Measurements from ENCODE around the gene YAE1. TPM values are rescaled to one million over a fixed set of nuclear protein-coding genes. Genes with fewer than 3 reads are reported as not detected.
"Not testable (repeated sequence)": the region's sequence is repeated elsewhere in the genome, so short reads cannot be mapped to it uniquely, and the experiment has no call there.

Gene YAE1
- total RNA-seq, 2 experiments from 2014 or later, result 4.6 to 5.5 TPM

DNA sequence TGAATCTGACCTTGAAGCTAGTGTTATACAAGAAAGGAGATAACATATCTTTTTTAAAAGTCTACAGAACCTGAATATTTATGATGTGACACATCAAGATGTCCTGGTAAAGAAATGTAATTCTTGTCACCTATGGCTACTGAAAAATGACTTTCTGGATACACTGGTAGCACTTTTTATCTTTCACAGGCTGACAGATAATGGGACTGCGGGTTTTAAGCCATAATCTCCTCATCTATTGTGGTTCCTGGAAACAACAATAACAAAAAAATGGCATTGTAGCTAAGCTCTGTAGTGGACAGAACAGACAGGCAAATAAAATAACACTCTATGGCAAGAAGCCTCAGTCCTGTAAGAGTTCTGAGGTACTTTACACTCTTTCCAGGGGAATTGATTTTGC is 31.6 kb upstream of the YAE1 start:
- CTCF ChIA-PET, result interaction anchor here (0.9 kb wide), 1 partner anchor 14 kb away, joined by 3 read pairs; no protein-coding TSS in a partner anchor
- H3K9me3 Mint-ChIP-seq, result no peaks in the 10 kb centered on the region
- H3K36me3 Mint-ChIP-seq (ENCODE audit: low read depth), result no peaks in the 10 kb centered on the region
- no peaks in the 10 kb centered on the region for H3K27me3 Mint-ChIP-seq (ENCODE audit: low read depth)
- intact Hi-C loops (cut with micrococcal nuclease), result no loop called here
- H3K4me1 Mint-ChIP-seq (ENCODE audit: low read depth), result no peaks in the 10 kb centered on the region
- no peak overlapping the region for H3K27ac Mint-ChIP-seq
- no peak overlapping the region for H3K4me3 Mint-ChIP-seq
- DNase-seq, result no peak

DNA sequence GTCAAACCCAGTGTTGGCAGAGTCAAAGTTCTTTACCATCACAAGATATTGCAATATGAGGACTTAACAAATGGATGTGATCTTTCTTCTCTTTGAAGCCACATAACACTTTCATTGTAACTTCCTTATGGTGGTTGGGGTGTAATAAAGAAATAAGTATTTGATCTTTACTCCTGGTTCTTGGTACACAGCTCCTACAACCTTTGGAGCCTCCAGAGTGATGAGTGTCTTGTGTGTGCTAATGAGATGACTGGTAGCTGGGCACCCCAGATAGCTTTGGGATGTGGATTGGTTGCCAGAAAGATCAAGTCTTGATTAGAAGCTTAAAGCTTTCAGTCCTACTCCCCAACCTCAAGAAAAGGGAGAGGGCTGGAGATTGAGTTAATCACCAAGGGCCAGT is 31.1 kb upstream of the YAE1 start:
- CTCF ChIA-PET, result interaction anchor here (0.9 kb wide), 1 partner anchor 15 kb away, joined by 3 read pairs; no protein-coding TSS in a partner anchor
- no peak for DNase-seq
- intact Hi-C loops (cut with micrococcal nuclease), result no loop called here
- Mint-ChIP-seq H3K9me3 (no peaks in the 10 kb centered on the region), H3K4me3 (no peak overlapping the region), H3K4me1 (ENCODE audit: low read depth) (no peaks in the 10 kb centered on the region), H3K27me3 (ENCODE audit: low read depth) (no peaks in the 10 kb centered on the region), H3K27ac (no peak overlapping the region), H3K36me3 (ENCODE audit: low read depth) (no peaks in the 10 kb centered on the region)

DNA sequence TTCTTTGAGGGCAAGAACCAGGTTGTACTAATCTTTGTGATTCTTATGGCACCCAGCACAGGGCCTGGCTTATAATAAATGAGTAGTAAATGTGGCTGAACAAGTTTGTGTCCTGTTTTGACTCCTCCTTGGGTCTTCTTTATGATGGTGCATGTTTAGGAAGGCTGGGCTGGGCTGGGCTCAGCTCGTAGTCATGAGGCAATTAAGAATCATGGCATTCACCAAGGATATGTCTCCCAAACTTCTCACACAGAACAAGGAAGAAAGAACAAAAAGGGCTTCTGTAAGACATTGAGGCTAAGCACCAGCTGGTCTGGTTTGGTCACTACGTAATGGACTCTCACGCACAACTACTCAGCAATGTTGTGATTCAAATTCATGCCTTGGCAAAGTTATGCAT is 30.5 kb upstream of the YAE1 start:
- H3K36me3 Mint-ChIP-seq (ENCODE audit: low read depth), result no peaks in the 10 kb centered on the region
- DNase-seq, result no peak
- no peak overlapping the region for H3K4me3 Mint-ChIP-seq
- no peaks in the 10 kb centered on the region for H3K9me3 Mint-ChIP-seq
- intact Hi-C loops (cut with micrococcal nuclease), result no loop called here
- CTCF ChIA-PET, result no interaction called here
- H3K27ac Mint-ChIP-seq, result no peak overlapping the region
- H3K4me1 Mint-ChIP-seq (ENCODE audit: low read depth), result no peaks in the 10 kb centered on the region
- H3K27me3 Mint-ChIP-seq (ENCODE audit: low read depth), result no peaks in the 10 kb centered on the region

DNA sequence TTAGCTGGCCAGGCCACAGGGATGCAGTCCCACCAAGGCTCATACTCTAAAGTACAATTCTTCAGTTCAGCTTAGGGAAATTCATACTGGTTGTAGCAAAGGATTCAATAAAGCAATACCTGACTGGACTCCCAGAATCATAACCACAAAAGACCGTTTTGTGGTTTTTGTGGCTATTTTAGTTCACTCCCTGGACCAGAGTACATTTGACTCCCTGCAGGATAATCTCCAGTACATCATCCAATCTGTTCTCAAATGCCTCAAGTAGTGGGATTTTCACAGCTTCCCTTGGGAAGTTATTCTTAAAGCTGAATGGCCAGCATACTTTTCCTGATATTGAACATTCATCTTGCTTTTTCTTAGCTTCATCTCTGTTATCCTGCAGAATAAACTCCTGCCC is 29.3 kb upstream of the YAE1 start:
- no peaks in the 10 kb centered on the region for H3K36me3 Mint-ChIP-seq (ENCODE audit: low read depth)
- CTCF ChIA-PET, result no interaction called here

DNA sequence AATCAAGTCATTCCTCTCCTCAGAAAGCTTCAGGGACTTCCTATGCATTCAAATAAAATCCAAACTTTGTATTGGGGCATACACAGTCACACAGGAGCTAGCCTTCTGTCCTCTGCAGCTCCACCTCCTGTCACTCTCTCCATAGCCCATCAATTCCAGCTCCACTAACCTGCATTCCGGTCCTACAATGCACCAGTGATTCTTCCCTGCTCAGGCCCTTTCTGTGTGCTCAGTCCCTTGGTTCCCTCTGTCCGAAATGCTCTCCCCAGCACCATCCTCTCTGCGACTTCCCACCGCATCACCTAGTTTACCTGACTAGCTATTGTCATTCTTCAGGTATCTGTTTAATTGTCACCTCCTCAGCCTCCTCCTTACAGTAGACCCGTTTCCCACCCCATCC is 26.4 kb upstream of the YAE1 start:
- no peaks in the 10 kb centered on the region for H3K4me1 Mint-ChIP-seq (ENCODE audit: low read depth)
- peaks cover 3% of the 10 kb centered on the region for H3K27me3 Mint-ChIP-seq (ENCODE audit: low read depth)
- no peaks in the 10 kb centered on the region for H3K36me3 Mint-ChIP-seq (ENCODE audit: low read depth)
- intact Hi-C loops (cut with micrococcal nuclease), result no loop called here
- H3K9me3 Mint-ChIP-seq, result no peaks in the 10 kb centered on the region
- CTCF ChIA-PET, result interaction anchor here (0.6 kb wide), 1 partner anchor 205 kb away, joined by 3 read pairs; no protein-coding TSS in a partner anchor
- no peak overlapping the region for H3K4me3 Mint-ChIP-seq
- no peak for DNase-seq
- H3K27ac Mint-ChIP-seq, result no peak overlapping the region

More for the DNA sequence above, 29.3 kb upstream of the YAE1 start:
- Mint-ChIP-seq H3K27ac (no peak overlapping the region), H3K9me3 (no peaks in the 10 kb centered on the region), H3K27me3 (ENCODE audit: low read depth) (peaks cover 3% of the 10 kb centered on the region), H3K4me1 (ENCODE audit: low read depth) (no peaks in the 10 kb centered on the region), H3K4me3 (no peak overlapping the region)
- DNase-seq, result no peak
- intact Hi-C loops (cut with micrococcal nuclease), result no loop called here

DNA sequence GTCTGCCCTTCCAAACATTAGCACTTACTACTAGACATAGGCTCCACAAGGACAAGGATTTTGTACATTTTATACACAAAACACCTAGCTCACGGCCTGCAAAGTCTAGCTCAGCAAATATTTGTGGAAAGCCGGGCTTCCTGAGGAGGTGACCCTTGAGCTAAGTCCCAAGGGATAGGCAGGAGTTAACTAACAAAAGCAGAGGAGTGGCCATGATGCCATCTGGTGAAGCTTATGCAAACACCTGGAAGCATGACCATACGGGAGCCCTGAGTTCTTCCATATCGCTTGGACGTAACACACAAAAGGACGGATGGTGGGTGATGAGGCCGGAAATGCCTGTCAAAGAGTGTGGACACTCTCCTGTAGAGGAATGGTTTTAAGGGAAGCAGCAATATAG is 25.9 kb upstream of the YAE1 start:
- peaks cover 3% of the 10 kb centered on the region for H3K27me3 Mint-ChIP-seq (ENCODE audit: low read depth)
- H3K4me1 Mint-ChIP-seq (ENCODE audit: low read depth), result no peaks in the 10 kb centered on the region
- CTCF ChIA-PET, result no interaction called here
- no peaks in the 10 kb centered on the region for H3K36me3 Mint-ChIP-seq (ENCODE audit: low read depth)
- DNase-seq, result no peak
- intact Hi-C loops (cut with micrococcal nuclease), result no loop called here
- no peak overlapping the region for H3K4me3 Mint-ChIP-seq
- H3K9me3 Mint-ChIP-seq, result no peaks in the 10 kb centered on the region
- no peak overlapping the region for H3K27ac Mint-ChIP-seq

DNA sequence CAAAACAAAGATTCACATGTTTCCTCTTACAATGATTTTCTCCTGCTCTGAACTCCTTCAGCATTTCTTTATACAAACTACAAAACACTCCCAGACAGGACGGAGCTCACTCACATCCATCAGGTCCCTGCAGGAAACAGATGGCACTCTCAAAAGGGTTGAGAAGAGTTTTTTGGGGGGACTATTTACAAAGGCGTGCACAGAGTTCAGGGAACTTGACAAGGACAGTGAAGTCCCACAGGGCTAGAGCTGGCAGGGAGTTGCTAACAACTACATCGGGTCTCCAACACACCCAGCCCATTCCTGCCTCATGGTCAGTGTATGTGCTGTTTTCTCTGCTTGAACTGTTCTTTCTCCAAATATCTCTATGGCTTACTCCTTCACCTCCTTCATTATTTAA is 24.7 kb upstream of the YAE1 start:
- Mint-ChIP-seq H3K4me1 (ENCODE audit: low read depth) (no peaks in the 10 kb centered on the region), H3K27ac (no peak overlapping the region), H3K27me3 (ENCODE audit: low read depth) (peaks cover 3% of the 10 kb centered on the region), H3K4me3 (no peak overlapping the region), H3K36me3 (ENCODE audit: low read depth) (no peaks in the 10 kb centered on the region), H3K9me3 (no peaks in the 10 kb centered on the region)
- CTCF ChIA-PET, result interaction anchor here (0.5 kb wide), 1 partner anchor 286 kb away, joined by 3 read pairs; no protein-coding TSS in a partner anchor
- no peak for DNase-seq
- intact Hi-C loops (cut with micrococcal nuclease), result no loop called here

DNA sequence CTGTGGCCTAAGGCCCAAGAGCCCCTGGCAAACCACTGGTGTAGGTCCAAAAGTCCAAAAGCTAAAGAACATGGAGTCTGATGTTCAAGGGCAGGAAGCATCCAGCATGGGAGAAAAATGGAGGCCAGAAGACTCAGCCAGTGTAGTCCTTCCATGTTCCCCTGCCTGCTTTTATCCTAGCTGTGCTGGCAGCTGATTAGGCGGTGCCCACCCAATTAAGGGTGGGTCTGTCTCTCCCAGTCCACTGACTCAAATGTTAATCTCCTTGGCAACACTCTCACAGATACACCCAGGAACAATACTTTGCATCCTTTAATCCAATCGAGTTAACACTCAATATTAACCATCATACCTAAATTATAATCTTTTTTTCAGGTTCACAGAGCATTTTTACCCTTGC is 21.4 kb upstream of the YAE1 start:
- H3K4me3 Mint-ChIP-seq; H3K36me3 Mint-ChIP-seq (ENCODE audit: low read depth); H3K27ac Mint-ChIP-seq; H3K4me1 Mint-ChIP-seq (ENCODE audit: low read depth); H3K27me3 Mint-ChIP-seq (ENCODE audit: low read depth); CTCF ChIA-PET; intact Hi-C loops (cut with micrococcal nuclease); DNase-seq: not testable (repeated sequence)
- peaks cover 14% of the 10 kb centered on the region for H3K9me3 Mint-ChIP-seq

DNA sequence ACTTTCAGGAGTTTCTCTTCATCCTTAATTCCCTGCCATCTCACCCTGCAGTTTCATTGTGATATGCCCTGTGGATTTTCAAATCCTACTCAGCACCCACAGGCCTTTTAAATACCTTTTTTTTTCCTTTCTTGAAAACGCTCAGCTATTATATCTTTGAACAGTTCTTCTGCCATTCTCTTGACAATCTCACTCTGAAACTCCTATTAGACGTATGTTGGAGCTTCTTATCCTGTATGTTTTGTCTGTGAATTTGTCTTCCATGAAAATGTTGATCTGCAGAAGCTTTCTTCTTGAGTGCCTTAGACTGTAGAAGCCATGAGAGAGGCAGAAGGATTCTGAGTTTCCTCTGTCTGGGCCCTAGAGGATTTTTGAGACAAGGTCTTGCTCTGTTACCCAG is 18.9 kb upstream of the YAE1 start:
- no peaks in the 10 kb centered on the region for H3K27me3 Mint-ChIP-seq (ENCODE audit: low read depth)
- peaks cover 7% of the 10 kb centered on the region for H3K36me3 Mint-ChIP-seq (ENCODE audit: low read depth)
- H3K4me1 Mint-ChIP-seq (ENCODE audit: low read depth), result no peaks in the 10 kb centered on the region
- no peak overlapping the region for H3K4me3 Mint-ChIP-seq
- H3K27ac Mint-ChIP-seq, result no peak overlapping the region
- intact Hi-C loops (cut with micrococcal nuclease), result no loop called here
- DNase-seq, result no peak
- H3K9me3 Mint-ChIP-seq, result peaks cover 14% of the 10 kb centered on the region
- CTCF ChIA-PET, result no interaction called here

DNA sequence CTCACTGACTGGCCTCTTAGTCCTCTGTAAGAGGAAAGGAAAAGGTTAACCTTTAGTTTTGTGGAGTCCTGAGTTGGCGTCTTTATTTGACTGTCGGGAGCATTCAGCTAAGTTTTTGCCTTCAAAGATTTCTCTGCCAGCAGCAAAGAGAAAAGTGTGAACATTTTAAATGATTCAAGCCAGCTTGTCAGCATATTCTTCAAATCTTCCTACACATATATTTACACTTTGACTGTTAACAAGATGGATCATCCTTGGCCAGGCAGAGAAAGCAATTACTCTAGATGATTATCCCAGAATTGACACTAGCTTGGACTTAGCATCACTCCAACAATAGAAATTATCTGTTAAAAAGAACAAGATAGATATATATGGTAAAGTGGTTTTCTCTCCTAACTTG is 15.8 kb upstream of the YAE1 start:
- no peak for DNase-seq
- Mint-ChIP-seq H3K36me3 (ENCODE audit: low read depth) (peaks cover 7% of the 10 kb centered on the region), H3K4me1 (ENCODE audit: low read depth) (no peaks in the 10 kb centered on the region), H3K27me3 (ENCODE audit: low read depth) (no peaks in the 10 kb centered on the region), H3K27ac (no peak overlapping the region), H3K4me3 (no peak overlapping the region), H3K9me3 (peaks cover 14% of the 10 kb centered on the region)
- CTCF ChIA-PET, result interaction anchor here (0.6 kb wide), 1 partner anchor 1342 kb away, joined by 4 read pairs; no protein-coding TSS in a partner anchor
- intact Hi-C loops (cut with micrococcal nuclease), result no loop called here

DNA sequence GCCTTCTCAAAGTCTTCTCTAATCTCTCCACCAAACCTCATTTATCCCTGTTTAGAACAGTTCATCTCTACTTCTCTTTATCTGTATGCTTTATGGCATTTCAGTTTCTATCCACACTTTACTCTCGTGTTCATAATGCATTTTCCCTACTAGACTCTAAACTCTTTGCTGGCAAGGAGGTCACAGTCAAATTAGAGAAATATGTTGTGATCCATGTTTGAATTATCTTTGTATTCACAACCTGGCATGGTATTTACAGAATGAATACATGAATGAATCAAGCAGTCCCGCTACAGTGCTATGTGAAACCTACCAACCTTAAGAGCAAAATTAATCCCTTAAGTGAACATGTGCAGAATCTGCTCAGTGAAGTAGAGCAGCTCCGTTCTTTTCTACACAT is 12.8 kb upstream of the YAE1 start:
- Mint-ChIP-seq H3K9me3 (no peaks in the 10 kb centered on the region), H3K27ac (no peak overlapping the region), H3K4me3 (no peak overlapping the region), H3K4me1 (ENCODE audit: low read depth) (no peaks in the 10 kb centered on the region), H3K27me3 (ENCODE audit: low read depth) (peaks cover 3% of the 10 kb centered on the region), H3K36me3 (ENCODE audit: low read depth) (no peaks in the 10 kb centered on the region)
- DNase-seq, result no peak
- CTCF ChIA-PET, result no interaction called here
- intact Hi-C loops (cut with micrococcal nuclease), result no loop called here

DNA sequence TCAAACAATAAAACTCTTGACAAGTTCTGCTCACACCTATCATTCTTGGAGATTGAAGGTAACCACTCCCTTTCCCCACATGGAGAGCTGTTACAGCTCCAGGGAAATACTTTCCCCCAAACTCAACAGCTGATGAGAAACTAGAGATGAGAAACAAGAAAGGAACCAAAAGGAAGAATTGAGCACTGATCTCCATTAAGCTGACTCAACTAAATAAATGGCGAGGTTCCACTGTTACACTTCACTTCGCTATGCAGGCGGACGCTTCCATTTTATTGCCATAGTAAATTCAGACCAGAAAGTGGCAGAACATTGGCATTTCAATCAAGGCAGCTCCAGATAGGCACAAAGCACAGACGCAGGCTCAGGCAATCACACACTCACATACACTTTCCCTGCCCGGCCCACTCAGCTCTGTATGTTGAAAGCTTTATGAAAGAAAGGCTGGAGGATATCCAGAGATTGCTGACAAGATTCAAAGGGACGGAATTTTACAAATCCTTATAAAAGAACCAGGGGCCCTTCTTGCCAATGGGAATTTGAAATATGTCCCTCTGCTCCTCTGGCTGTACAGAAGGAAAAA is 11.5 kb upstream of the YAE1 start:
- CTCF ChIA-PET, result interaction anchor here (0.7 to 1.3 kb wide), 2 partner anchors 26 to 139 kb away, joined by 3 read pairs; no protein-coding TSS in a partner anchor
- H3K4me1 Mint-ChIP-seq (ENCODE audit: low read depth), result no peaks in the 10 kb centered on the region
- H3K9me3 Mint-ChIP-seq, result no peaks in the 10 kb centered on the region
- peaks cover 3% of the 10 kb centered on the region for H3K27me3 Mint-ChIP-seq (ENCODE audit: low read depth)
- no peaks in the 10 kb centered on the region for H3K36me3 Mint-ChIP-seq (ENCODE audit: low read depth)
- DNase-seq, result no peak
- no peak overlapping the region for H3K4me3 Mint-ChIP-seq
- no peak overlapping the region for H3K27ac Mint-ChIP-seq
- intact Hi-C loops (cut with micrococcal nuclease), result no loop called here

DNA sequence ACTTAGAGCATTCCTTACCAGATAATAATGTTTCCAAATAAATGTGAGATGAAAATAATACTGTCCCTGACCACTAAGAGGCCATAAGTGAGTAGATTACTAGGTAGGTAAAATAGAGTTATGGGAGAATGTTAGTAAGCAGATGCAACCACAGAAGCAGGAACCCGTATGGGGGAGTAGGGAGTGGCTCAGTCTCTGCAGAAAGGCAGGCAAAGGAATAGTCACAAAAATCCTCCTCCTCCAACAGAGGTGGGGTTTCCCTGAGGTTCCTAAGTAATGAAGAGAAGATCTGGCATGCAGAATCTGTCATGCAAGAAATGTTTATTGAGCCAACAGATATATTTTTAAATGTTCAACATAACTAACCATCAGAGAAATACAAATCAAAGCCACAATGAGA is 9.0 kb upstream of the YAE1 start:
- no peak for DNase-seq
- no peaks in the 10 kb centered on the region for H3K36me3 Mint-ChIP-seq (ENCODE audit: low read depth)
- H3K9me3 Mint-ChIP-seq, result no peaks in the 10 kb centered on the region
- H3K27me3 Mint-ChIP-seq (ENCODE audit: low read depth), result peaks cover 3% of the 10 kb centered on the region
- no peak overlapping the region for H3K27ac Mint-ChIP-seq
- intact Hi-C loops (cut with micrococcal nuclease), result no loop called here
- no peaks in the 10 kb centered on the region for H3K4me1 Mint-ChIP-seq (ENCODE audit: low read depth)
- H3K4me3 Mint-ChIP-seq, result no peak overlapping the region
- CTCF ChIA-PET, result no interaction called here

Data from activated naive CD4-positive, alpha-beta T cell treated with anti-CD3 and anti-CD28 coated beads for 36 hours (primary cell).